GM15510 (cell line): ENCODE results near the gene PRPS1L1.

Experiments
- POLR2A ChIP-seq: IDR thresholded peaks from 3 replicates; pipeline ENCODE4 v1.6.1; 2011; ENCODE audit warnings: borderline replicate concordance; ENCODE audit not compliant: insufficient read length; ENCODE audit errors: extremely low read depth

The PRPS1L1 gene

GRCh38 chr7:18030758-18031157 is 3.1 kb upstream of the PRPS1L1 start:
- no peak for TF ChIP-seq POLR2A

GRCh38 chr7:18020138-18020715 is 7.4 kb downstream of the PRPS1L1 start:
- TF ChIP-seq POLR2A = no peak

- no peak for TF ChIP-seq POLR2A
Observed at GRCh38 chr7:18019555-18019954, 8.1 kb downstream of the PRPS1L1 start.

- no peak for TF ChIP-seq POLR2A
Observed at GRCh38 chr7:18018296-18019215, 9.1 kb downstream of the PRPS1L1 start.

GRCh38 chr7:18016547-18017444 is 10.8 kb downstream of the PRPS1L1 start:
- no peak for TF ChIP-seq POLR2A

- TF ChIP-seq POLR2A = no peak
Observed at GRCh38 chr7:18013936-18014335, 13.7 kb downstream of the PRPS1L1 start.

- no peak for TF ChIP-seq POLR2A
Observed at GRCh38 chr7:18004372-18004771, 23.3 kb downstream of the PRPS1L1 start.

GRCh38 chr7:18003286-18003994 is 24.2 kb downstream of the PRPS1L1 start:
- TF ChIP-seq POLR2A = no peak

GRCh38 chr7:17998692-17999091 is 29.0 kb downstream of the PRPS1L1 start:
- no peak for TF ChIP-seq POLR2A

- TF ChIP-seq POLR2A = no peak
Observed at GRCh38 chr7:17996442-17997223, 31.0 kb downstream of the PRPS1L1 start.

- no peak for TF ChIP-seq POLR2A
Observed at GRCh38 chr7:17996040-17996439, 31.6 kb downstream of the PRPS1L1 start.

GRCh38 chr7:17994079-17994850 is 33.4 kb downstream of the PRPS1L1 start:
- no peak for TF ChIP-seq POLR2A

GRCh38 chr7:17991866-17992648 is 35.6 kb downstream of the PRPS1L1 start:
- TF ChIP-seq POLR2A = no peak

- TF ChIP-seq POLR2A = no peak
Observed at GRCh38 chr7:17990761-17991160, 36.9 kb downstream of the PRPS1L1 start.
